PC-9 (cell line): Measurements from ENCODE around the gene ACTN1. TPM values are rescaled to one million over a fixed set of nuclear protein-coding genes. Genes with fewer than 3 reads are reported as not detected.
"Not testable (repeated sequence)": the region's sequence is repeated elsewhere in the genome, so short reads cannot be mapped to it uniquely, and the experiment has no call there.

Experiments used
- BruUV-seq: library from RNA; stranded (reverse); fragments of 400-500 nt; replicated peaks from 2 replicates; lab custom pipeline; 2021; lab: Mats Ljungman, UMichigan
- CTCF ChIA-PET: fragments of 300-600 bp; sonication (Branson Sonifier 250); formaldehyde crosslinking; loops from one replicate; lab custom pipeline; 2022; ENCODE audit warnings: antibody characterized with exemption; lab: Charles Lee
- POLR2A ChIA-PET: fragments of 300-600 bp; sonication (Branson Sonifier 250); formaldehyde crosslinking; loops from one replicate; lab custom pipeline; 2022; ENCODE audit warnings: antibody characterized with exemption; ENCODE audit not compliant: unreplicated experiment; lab: Charles Lee
- DNase-seq, 2 experiments: peaks; one replicate each; pipeline versions ENCODE4 v3.0.0 to v3.0.0-alpha.2; 2015 to 2022; ENCODE audit warnings: mixed read lengths in 1 of 2
- H2AFZ ChIP-seq: fragments of 200-600 bp; sonication (generic); 2 replicates; pipeline ENCODE4 v1.8.1; 2017; ENCODE audit warnings: antibody characterized with exemption
- H3F3A ChIP-seq: fragments of 200-600 bp; sonication (generic); 2 replicates; pipeline ENCODE4 v1.8.1; 2017; ENCODE audit warnings: antibody characterized with exemption, mild to moderate bottlenecking, low read depth; ENCODE audit not compliant: insufficient read depth
- H3K27ac ChIP-seq: fragments of 200-600 bp; sonication (generic); 2 replicates; pipeline ENCODE4 v1.6.1; 2016; ENCODE audit warnings: mixed run types
- H3K27me3 ChIP-seq: fragments of 200-600 bp; sonication (generic); 2 replicates; pipeline ENCODE4 v1.6.1; 2016; ENCODE audit warnings: low read depth, mixed run types; ENCODE audit not compliant: insufficient read depth
- H3K36me3 ChIP-seq: fragments of 200-600 bp; sonication (generic); 2 replicates; pipeline ENCODE4 v1.6.1; 2016; ENCODE audit warnings: low read depth, mixed run types
- H3K4me1 ChIP-seq: fragments of 200-600 bp; sonication (generic); replicated peaks from 2 replicates; pipeline ENCODE4 v1.6.1; 2016; ENCODE audit warnings: mixed run types; ENCODE audit not compliant: insufficient read depth
- H3K4me2 ChIP-seq: fragments of 200-600 bp; sonication (generic); 2 replicates; pipeline ENCODE4 v1.6.1; 2017; ENCODE audit warnings: mixed run types
- H3K4me3 ChIP-seq: fragments of 200-600 bp; sonication (generic); 2 replicates; pipeline ENCODE4 v1.6.1; 2016; ENCODE audit warnings: mixed run types
- H3K79me2 ChIP-seq: fragments of 200-600 bp; sonication (generic); 2 replicates; pipeline ENCODE4 v1.6.1; 2017; ENCODE audit warnings: low read depth, mixed run types
- H3K9me2 ChIP-seq: fragments of 200-600 bp; sonication (generic); 2 replicates; pipeline ENCODE4 v1.8.1; 2017; ENCODE audit warnings: mild to moderate bottlenecking; ENCODE audit not compliant: insufficient read depth
- H3K9me3 ChIP-seq: fragments of 200-600 bp; sonication (generic); 2 replicates; pipeline ENCODE4 v1.8.1; 2016; ENCODE audit warnings: low read depth; ENCODE audit not compliant: insufficient read depth
- H4K20me1 ChIP-seq: fragments of 200-600 bp; sonication (generic); 2 replicates; pipeline ENCODE4 v1.8.1; 2017; ENCODE audit not compliant: insufficient read depth
- CTCF ChIP-seq: fragments of 200-600 bp; sonication (generic); conservative IDR thresholded peaks from 2 replicates; pipeline ENCODE4 v1.6.1; 2017; ENCODE audit warnings: mixed run types, antibody characterized with exemption, mild to moderate bottlenecking, moderate library complexity
- EZH2 ChIP-seq: fragments of 200-600 bp; sonication (generic); IDR thresholded peaks from 2 replicates; pipeline ENCODE4 v1.8.0; 2017; ENCODE audit warnings: antibody characterized with exemption, low read depth
- intact Hi-C: fragments of 100-400 bp; cut with micrococcal nuclease; formaldehyde crosslinking; loops from one replicate; pipeline ENCODE4 v1.10.0; 2022; ENCODE audit not compliant: unreplicated experiment
- total RNA-seq: library from RNA; stranded (reverse); gene quantifications from 2 replicates; pipeline ENCODE4 v1.2.3, GENCODE V29; 2021

Gene ACTN1
- total RNA-seq, 1 experiment from 2014 or later: 314 TPM

DNA sequence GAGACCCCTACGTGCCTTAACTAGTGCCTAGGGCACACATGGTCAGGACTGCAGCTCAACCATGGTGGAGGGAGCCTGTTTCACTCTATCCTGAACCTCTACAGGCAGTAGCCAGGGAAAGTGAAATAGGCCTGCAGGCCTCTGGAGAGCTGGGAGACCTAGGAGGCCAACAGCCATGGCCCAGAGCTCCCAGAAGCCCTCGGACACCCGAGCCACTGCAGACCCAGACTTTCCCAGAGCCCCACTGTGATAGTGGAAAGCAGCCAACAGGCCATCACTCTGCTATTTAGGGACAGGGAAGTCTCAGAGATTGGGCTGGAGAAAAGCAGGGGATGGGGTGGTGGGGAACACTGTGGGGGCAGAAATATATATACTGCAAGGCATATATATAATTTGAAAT is 129.7 kb downstream of the ACTN1 start:
- peaks cover 10% of the 10 kb centered on the region; the same call in 1 of the 2 replicates for H3K4me1 ChIP-seq
- H3F3A ChIP-seq: peaks cover 7% of the 10 kb centered on the region; the same call in 1 of the 2 replicates
- H3K27ac ChIP-seq: no peak overlapping the region
- intact Hi-C loops: no loop called here
- no peak overlapping the region for H3K4me2 ChIP-seq
- CTCF ChIA-PET: interaction anchor here (0.6 to 0.7 kb wide), 2 partner anchors 905 to 1047 kb away, joined by 4 to 10 read pairs; no protein-coding TSS in a partner anchor
- TF ChIP-seq EZH2 (no peak), CTCF (no peak)
- H3K79me2 ChIP-seq: no peaks in the 10 kb centered on the region
- H3K4me3 ChIP-seq: no peak overlapping the region
- no peaks in the 10 kb centered on the region for H3K36me3 ChIP-seq
- POLR2A ChIA-PET: no interaction called here
- no peaks in the 10 kb centered on the region for H3K9me2 ChIP-seq
- no peak overlapping the region for H2AFZ ChIP-seq
- DNase-seq: no peak
- BruUV-seq: no TSS peak
- no peaks in the 10 kb centered on the region for H3K9me3 ChIP-seq
- H3K27me3 ChIP-seq: no peaks in the 10 kb centered on the region
- no peaks in the 10 kb centered on the region for H4K20me1 ChIP-seq

- Histone ChIP-seq H3K27me3 (no peaks in the 10 kb centered on the region), H3K9me3 (no peaks in the 10 kb centered on the region), H3F3A (peaks cover 7% of the 10 kb centered on the region; the same call in 1 of the 2 replicates), H3K79me2 (no peaks in the 10 kb centered on the region), H3K4me1 (no peaks in the 10 kb centered on the region), H3K4me2 (no peak overlapping the region), H2AFZ (no peak overlapping the region), H3K9me2 (no peaks in the 10 kb centered on the region), H4K20me1 (no peaks in the 10 kb centered on the region), H3K36me3 (no peaks in the 10 kb centered on the region), H3K27ac (no peak overlapping the region), H3K4me3 (no peak overlapping the region)
- intact Hi-C loops: no loop called here
- DNase-seq: no peak
- TF ChIP-seq EZH2 (no peak), CTCF (no peak)
- ChIA-PET POLR2A (no interaction called here), CTCF (interaction anchor here (0.7 kb wide), 1 partner anchor 18 kb away, joined by 5 read pairs; no protein-coding TSS in a partner anchor)
- no TSS peak for BruUV-seq
Measured at GRCh38 chr14:68848253-68848652, 130.8 kb downstream of the ACTN1 start.

DNA sequence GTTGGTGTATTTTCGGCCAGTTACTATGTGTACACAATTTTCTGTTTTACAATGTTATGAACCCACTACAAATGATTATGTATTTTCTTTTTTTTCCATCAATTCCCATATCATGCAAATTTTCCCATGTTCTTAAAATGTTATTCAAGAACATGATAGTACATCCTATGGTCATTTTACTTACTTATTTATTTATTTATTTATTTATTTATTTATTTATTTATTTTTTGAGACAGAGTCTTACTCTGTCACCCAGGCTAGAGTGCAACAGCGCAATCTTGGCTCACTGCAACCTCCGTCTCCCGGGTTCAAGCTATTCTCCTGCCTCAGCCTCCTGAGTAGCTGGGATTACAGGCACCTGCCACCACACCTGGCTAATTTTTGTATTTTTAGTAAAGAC is 131.5 kb downstream of the ACTN1 start:
- DNase-seq, H3K4me2 ChIP-seq, H3K4me3 ChIP-seq, H3K36me3 ChIP-seq, H2AFZ ChIP-seq, H3F3A ChIP-seq, H3K9me2 ChIP-seq, H3K27me3 ChIP-seq, BruUV-seq, H3K79me2 ChIP-seq, H3K9me3 ChIP-seq, H3K27ac ChIP-seq, intact Hi-C loops, H4K20me1 ChIP-seq, H3K4me1 ChIP-seq, POLR2A ChIA-PET: not testable (repeated sequence)
- CTCF ChIA-PET: interaction anchor here (0.7 kb wide), 1 partner anchor 18 kb away, joined by 5 read pairs; no protein-coding TSS in a partner anchor

DNA sequence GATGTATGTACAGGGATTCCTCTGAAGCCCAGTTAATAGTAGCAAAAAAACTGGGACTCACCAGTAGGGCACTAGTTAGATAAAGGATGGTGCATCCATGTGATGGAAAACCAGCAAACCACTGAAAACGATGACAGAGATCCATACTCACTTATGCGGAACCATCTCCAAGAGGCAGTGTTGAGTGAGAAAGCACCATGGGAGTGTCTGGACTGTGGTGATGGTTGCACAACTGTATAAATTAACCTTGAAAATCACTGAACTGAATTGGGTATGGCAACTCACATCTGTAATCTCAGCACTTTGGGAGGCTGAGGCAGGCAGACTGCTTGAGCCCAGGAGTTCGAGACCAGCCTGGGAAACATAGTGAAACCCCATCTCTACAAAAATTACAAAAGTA is 132.6 kb downstream of the ACTN1 start:
- no peaks in the 10 kb centered on the region; the same call in 1 of the 2 replicates for H3F3A ChIP-seq
- intact Hi-C loops: no loop called here
- TF ChIP-seq CTCF (no peak), EZH2 (no peak)
- no peaks in the 10 kb centered on the region for H3K9me2 ChIP-seq
- no peak overlapping the region for H3K4me3 ChIP-seq
- no peaks in the 10 kb centered on the region for H3K27me3 ChIP-seq
- no TSS peak for BruUV-seq
- no peaks in the 10 kb centered on the region for H3K9me3 ChIP-seq
- no peak overlapping the region for H3K4me2 ChIP-seq
- CTCF ChIA-PET: no interaction called here
- H4K20me1 ChIP-seq: no peaks in the 10 kb centered on the region
- H3K27ac ChIP-seq: no peak overlapping the region
- POLR2A ChIA-PET: no interaction called here
- H2AFZ ChIP-seq: no peak overlapping the region
- no peaks in the 10 kb centered on the region for H3K79me2 ChIP-seq
- H3K4me1 ChIP-seq: no peaks in the 10 kb centered on the region
- no peak for DNase-seq
- H3K36me3 ChIP-seq: no peaks in the 10 kb centered on the region
